WTC11 (cell line): Measurements from ENCODE around the gene SHISA9.

Experiments used
- CBFB ChIP-seq: sonication (generic); formaldehyde crosslinking; IDR thresholded peaks from 2 replicates; pipeline ENCODE4 v1.8.1; 2022; ENCODE audit warnings: mild to moderate bottlenecking, low read depth, missing genetic modification reagents
- TCF7 ChIP-seq: sonication (generic); formaldehyde crosslinking; IDR thresholded peaks from 2 replicates; pipeline ENCODE4 v1.8.0; 2022; ENCODE audit warnings: mild to moderate bottlenecking, low read depth, missing genetic modification reagents, moderate library complexity
- TF ChIP-seq, protein P1 (sequence below): fragments of 200-600 bp; IDR thresholded peaks from 2 replicates; pipeline ENCODE4 v1.8.0; 2022; ENCODE audit warnings: antibody characterized with exemption

DNA sequence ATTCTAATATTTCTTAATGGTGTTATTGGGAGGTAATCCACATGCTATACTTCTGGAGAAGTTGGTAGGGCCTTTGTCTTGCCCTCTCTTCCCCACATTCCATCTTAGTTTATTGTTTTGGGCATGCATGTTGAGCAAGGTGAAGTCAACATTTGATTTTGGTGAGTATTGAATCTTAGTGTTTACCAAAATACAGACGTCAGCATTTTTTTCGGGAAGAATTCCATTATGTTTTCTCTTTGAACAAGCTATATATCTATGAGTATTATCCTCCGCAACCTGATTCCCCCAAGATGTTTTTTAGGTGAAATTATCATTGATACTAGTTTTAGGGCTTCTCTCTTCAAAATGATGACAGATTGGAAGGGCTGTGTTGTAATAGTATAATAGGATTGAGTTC, 47.4 kb upstream of the SHISA9 start:
- TF ChIP-seq, protein P1, sequence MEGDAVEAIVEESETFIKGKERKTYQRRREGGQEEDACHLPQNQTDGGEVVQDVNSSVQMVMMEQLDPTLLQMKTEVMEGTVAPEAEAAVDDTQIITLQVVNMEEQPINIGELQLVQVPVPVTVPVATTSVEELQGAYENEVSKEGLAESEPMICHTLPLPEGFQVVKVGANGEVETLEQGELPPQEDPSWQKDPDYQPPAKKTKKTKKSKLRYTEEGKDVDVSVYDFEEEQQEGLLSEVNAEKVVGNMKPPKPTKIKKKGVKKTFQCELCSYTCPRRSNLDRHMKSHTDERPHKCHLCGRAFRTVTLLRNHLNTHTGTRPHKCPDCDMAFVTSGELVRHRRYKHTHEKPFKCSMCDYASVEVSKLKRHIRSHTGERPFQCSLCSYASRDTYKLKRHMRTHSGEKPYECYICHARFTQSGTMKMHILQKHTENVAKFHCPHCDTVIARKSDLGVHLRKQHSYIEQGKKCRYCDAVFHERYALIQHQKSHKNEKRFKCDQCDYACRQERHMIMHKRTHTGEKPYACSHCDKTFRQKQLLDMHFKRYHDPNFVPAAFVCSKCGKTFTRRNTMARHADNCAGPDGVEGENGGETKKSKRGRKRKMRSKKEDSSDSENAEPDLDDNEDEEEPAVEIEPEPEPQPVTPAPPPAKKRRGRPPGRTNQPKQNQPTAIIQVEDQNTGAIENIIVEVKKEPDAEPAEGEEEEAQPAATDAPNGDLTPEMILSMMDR: no peak
- TF ChIP-seq CBFB (CRISPR knock-in tag) (no peak), TCF7 (CRISPR knock-in tag) (no peak)
